Mammary epithelial cell (primary cell): ENCODE results near the gene TEX53.

Source experiments
- CTCF ChIP-seq, 2 donors: IDR thresholded peaks in 1 of 2; conservative IDR thresholded peaks in 1 of 2; 2 replicates each; pipeline ENCODE4 v1.5.1; 2011 to 2012; ENCODE audit warnings: inconsistent platforms in 2 of 2, low read length in 2 of 2, mild to moderate bottlenecking in 2 of 2, control low read depth in 1 of 2, low read depth in 1 of 2; ENCODE audit not compliant: insufficient read depth in 1 of 2; ENCODE audit errors: extremely low read depth in 1 of 2
- EZH2 ChIP-seq: IDR thresholded peaks from 2 replicates; pipeline ENCODE4 v1.6.1; 2012; ENCODE audit warnings: low read length, inconsistent platforms, borderline replicate concordance

DNA sequence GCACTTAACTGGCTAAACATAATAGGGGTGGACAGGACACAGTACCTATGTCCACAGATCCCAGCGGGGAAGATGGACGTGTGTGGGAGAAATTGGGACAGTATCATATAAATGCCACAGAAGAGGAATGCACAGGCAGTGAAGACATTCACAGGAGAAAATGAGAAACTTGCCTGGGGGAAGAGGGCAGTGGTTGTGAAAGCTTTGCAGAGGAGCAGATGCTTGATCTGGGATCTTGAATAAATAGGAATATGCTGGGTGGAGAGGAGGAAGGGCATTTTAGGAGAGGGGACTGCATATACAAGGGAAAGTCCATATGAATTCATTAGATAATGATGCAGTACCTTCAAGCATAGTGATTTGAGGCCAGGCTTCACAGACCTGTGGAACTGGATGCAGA is 32.9 kb downstream of the TEX53 start:
- TF ChIP-seq CTCF (conservative IDR thresholded peaks at IDR 0.05 in 1 of 2, IDR thresholded peaks at IDR 0.05 in 1 of 2; ENCODE audit: extremely low read depth in 1 of 2, insufficient read depth in 1 of 2, low read depth in 1 of 2, low read length in 2 of 2) (no peak), EZH2 (no peak)
